T-helper 2 cell treated with Interferon-gamma antibody and Interleukin-4, amounts not matched to agents 5 μg/mL and 100 μg/mL, for 36 hours (primary cell): Measurements from ENCODE around the gene RPIA.
A peak's percentile ranks its signal among the peaks of the same experiment; 100 is the strongest.
"Not testable (repeated sequence)": the region's sequence is repeated elsewhere in the genome, so short reads cannot be mapped to it uniquely, and the experiment has no call there.

ENCODE experiments used
- DNase-seq: peaks from one replicate; pipeline ENCODE4 v3.0.0; 2021; ENCODE audit warnings: low spot score
- H3K27ac Mint-ChIP-seq: one replicate; pipeline ENCODE4 v1.8.0; 2021; ENCODE audit warnings: mild to moderate bottlenecking, mixed read lengths
- H3K27me3 Mint-ChIP-seq: one replicate; pipeline ENCODE4 v1.8.0; 2021; ENCODE audit warnings: low read depth, mixed read lengths
- H3K36me3 Mint-ChIP-seq: one replicate; pipeline ENCODE4 v1.8.0; 2021; ENCODE audit warnings: low read depth, mixed read lengths
- H3K4me1 Mint-ChIP-seq: one replicate; pipeline ENCODE4 v1.8.0; 2021; ENCODE audit warnings: low read depth, mixed read lengths
- H3K4me3 Mint-ChIP-seq: one replicate; pipeline ENCODE4 v1.8.0; 2022; ENCODE audit warnings: mild to moderate bottlenecking, moderate library complexity, mixed read lengths
- H3K9me3 Mint-ChIP-seq: one replicate; pipeline ENCODE4 v1.8.0; 2021; ENCODE audit warnings: mixed read lengths

Gene RPIA

DNA sequence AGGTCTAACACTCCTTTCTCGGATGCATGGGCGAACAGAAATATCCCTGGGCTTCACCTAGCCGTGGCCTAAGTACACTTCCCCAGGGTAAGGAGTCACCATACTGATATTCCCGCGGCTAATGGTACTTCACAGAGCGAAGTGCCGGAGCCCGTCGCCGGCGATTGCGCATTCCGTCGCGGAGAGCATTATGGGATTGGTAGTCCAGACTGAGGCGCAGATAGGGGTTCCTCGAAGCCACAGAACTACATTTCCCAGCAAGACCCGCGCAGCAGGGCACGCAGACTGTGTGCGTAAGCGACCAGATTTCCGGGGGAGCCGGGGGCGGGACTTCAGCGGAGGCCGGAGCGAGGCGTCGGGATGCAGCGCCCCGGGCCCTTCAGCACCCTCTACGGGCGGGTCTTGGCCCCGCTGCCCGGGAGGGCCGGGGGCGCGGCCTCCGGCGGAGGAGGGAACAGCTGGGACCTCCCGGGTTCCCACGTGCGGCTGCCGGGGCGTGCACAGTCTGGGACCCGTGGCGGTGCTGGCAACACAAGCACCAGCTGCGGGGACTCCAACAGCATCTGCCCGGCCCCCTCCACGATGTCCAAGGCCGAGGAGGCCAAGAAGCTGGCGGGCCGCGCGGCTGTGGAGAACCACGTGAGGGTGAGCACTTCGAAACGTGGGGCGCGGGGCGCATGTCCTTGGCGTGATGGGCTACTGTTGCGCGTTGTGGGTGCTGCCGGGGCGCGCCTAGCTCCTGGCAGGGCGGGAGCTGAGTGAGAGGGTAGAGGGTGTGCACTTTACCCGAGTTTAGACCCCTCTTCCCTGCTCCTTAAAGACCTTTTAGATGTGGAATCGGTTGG, at the start of gene RPIA:
Gene RPIA, plus strand, starts transcription at position 335 of the 845 bp plus-strand sequence. Its CDS starts 26 bp downstream, at position 361.
- no peaks in the 10 kb centered on the region for H3K27me3 Mint-ChIP-seq
- H3K4me1 Mint-ChIP-seq, result peaks cover 31% of the 10 kb centered on the region
- H3K9me3 Mint-ChIP-seq, result no peaks in the 10 kb centered on the region
- H3K4me3 Mint-ChIP-seq, result peak within 1 kb of the TSS; percentile 95
- peaks cover 3% of the 10 kb centered on the region for H3K36me3 Mint-ChIP-seq
- peak; percentile 99 for DNase-seq
- peak within 1 kb of the TSS; percentile 91 for H3K27ac Mint-ChIP-seq

DNA sequence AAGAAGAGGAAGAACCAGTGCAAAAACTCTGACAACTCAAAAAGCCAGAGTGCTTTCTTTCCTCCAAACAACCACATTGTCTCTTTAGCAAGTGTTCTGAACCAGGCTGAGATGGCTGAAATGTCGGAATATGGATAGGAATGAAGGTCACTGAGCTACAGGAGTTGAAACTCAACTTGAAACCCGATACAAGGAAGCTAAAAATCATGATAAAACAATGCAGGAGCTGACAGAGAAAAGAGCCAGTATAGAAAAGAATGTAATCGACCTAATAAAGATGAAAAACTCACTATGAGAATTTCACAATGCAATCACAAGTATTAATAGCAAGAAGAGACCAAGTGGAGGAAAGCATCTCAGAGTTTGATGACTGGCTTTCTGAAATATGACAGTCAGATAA, 49.2 kb upstream of the RPIA start:
- Mint-ChIP-seq H3K27ac (no peak overlapping the region), H3K4me1 (peaks cover 50% of the 10 kb centered on the region), H3K36me3 (peaks cover 9% of the 10 kb centered on the region), H3K9me3 (peaks cover 23% of the 10 kb centered on the region), H3K4me3 (no peak overlapping the region), H3K27me3 (peaks cover 14% of the 10 kb centered on the region)
- DNase-seq, result no peak

DNA sequence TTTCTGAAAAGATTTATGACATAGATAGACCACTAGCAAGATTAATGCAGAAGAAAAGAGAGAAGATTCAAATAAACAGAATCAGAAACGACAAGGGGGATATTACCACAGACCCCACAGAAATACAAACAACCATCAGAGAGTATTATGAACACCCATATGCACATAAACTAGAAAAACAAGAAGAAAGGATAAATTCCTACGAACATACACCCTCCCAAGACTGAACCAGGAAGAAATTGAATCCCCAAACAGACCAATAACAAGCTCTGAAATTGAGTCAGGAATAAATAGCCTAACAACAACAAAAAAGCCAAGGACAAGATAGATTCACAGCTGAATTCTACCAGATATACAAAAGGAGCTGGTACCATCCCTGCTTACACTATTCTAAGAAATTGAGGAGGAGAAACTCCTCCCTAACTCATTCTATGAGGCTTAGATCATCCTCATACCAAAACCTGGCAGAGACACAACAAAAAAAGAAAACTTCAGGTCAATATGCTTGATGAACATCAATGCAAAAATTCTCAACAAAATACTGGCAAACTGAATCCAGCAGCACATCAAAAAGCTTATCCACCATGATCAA, 46.1 kb upstream of the RPIA start:
- peaks cover 14% of the 10 kb centered on the region for H3K27me3 Mint-ChIP-seq
- H3K4me3 Mint-ChIP-seq, DNase-seq, H3K36me3 Mint-ChIP-seq, H3K9me3 Mint-ChIP-seq, H3K27ac Mint-ChIP-seq: not testable (repeated sequence)
- peaks cover 25% of the 10 kb centered on the region for H3K4me1 Mint-ChIP-seq

DNA sequence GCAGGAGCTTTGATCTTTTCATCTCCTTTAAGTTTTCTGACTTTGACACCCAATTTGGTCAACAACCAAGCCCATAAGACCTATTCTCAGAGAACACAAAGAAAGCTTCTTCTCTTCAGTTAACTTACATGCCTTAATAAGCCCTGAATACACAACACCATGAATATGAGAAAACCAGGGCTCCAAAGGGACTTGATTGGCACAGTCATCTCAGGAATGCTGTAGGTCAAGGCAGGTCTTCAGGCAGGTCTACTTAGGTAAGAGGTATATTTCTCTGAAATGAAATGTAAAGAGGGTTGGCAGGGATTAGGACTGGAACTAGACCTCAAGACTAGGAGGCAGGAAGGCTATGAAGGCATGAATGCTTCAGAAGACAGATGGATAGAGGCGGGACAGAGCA, 39.8 kb upstream of the RPIA start:
- no peak overlapping the region for H3K27ac Mint-ChIP-seq

DNA sequence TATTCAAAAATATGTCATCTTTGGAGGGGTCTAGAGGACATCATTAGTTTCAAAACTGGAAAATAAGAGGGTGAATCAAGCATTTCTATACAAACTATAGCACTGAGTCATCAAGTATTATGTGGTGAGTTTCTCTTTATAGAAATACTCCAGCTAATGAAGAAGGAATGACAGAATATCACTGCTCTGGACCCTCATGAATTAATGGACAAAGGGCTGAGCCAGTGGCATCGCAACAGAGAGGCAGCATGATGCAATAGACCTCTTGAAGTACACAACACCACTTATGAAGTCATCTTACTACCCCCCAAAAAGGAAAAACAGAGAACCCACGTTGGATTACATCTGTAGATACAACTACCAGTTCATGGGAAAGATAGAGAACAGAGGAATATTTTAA, 36.8 kb upstream of the RPIA start:
- Mint-ChIP-seq H3K4me3 (no peak overlapping the region), H3K27ac (no peak overlapping the region), H3K36me3 (no peaks in the 10 kb centered on the region), H3K27me3 (no peaks in the 10 kb centered on the region), H3K9me3 (no peaks in the 10 kb centered on the region), H3K4me1 (peaks cover 3% of the 10 kb centered on the region)
- no peak for DNase-seq

More for the DNA sequence above, 39.8 kb upstream of the RPIA start:
- Mint-ChIP-seq H3K36me3 (no peaks in the 10 kb centered on the region), H3K9me3 (no peaks in the 10 kb centered on the region), H3K4me1 (peaks cover 4% of the 10 kb centered on the region), H3K4me3 (no peak overlapping the region), H3K27me3 (no peaks in the 10 kb centered on the region)
- DNase-seq, result no peak

DNA sequence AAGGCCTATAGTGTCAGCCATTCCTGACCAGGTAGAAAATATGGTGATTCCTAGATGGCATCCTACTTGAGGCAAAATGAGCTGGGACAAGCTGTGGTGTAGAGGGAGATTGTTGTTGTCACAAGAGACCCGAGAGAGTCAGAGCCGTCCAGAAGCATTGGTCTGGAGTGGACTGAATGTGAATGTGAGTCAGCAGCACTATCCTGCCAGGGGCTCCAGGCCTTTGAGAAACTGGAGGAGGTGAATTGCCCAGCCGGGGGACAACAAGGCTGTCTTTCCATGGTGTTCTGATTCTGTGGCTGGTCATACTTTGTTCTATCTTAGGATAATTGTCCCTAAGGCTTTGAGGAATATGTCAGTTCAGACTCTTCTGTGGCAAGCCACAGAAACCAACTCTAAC, 34.8 kb upstream of the RPIA start:
- Mint-ChIP-seq H3K4me3 (no peak overlapping the region), H3K9me3 (no peaks in the 10 kb centered on the region), H3K27ac (no peak overlapping the region), H3K4me1 (peaks cover 2% of the 10 kb centered on the region), H3K27me3 (no peaks in the 10 kb centered on the region), H3K36me3 (no peaks in the 10 kb centered on the region)
- DNase-seq, result no peak

DNA sequence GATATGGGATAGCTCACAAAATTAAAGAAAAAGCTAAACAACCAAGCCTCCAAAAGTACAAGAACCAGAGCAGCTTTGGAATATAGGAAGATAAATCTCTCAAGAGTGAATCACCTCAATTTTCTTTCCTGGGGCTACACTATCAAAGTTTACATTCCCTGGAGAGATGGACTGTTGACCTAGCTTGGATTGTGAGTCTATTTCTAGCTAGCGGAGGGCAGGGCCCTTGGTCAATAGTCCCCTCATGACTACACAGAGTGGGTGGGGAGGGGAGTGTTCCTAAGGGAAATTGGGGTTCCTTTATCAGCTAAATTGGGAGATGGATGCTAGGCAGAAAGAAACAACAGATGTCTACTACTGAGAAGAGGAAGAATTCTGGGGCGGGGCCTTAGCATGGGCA, 34.3 kb upstream of the RPIA start:
- Mint-ChIP-seq H3K36me3 (no peaks in the 10 kb centered on the region), H3K27me3 (no peaks in the 10 kb centered on the region), H3K27ac (no peak overlapping the region), H3K9me3 (no peaks in the 10 kb centered on the region), H3K4me3 (no peak overlapping the region), H3K4me1 (no peaks in the 10 kb centered on the region)
- DNase-seq, result no peak

DNA sequence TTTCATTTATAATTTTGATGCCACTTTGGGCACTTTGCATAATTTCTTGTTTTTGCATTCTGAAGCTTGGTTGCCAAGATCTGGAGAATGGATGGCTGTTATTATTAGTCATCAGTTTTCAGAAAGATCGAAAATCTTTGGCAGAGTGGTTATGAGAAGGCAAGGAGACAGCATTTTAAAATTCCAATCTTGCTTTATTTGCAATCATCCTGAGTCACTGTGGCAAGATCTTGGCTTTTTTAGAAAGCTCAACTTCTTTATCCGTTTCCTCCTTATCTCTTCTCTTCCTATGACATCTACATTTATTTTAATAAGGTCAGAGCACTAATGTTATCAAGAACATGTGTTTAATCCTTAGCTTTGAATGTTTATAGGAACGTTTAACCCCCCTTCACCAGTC, 33.1 kb upstream of the RPIA start:
- no peaks in the 10 kb centered on the region for H3K27me3 Mint-ChIP-seq
- H3K9me3 Mint-ChIP-seq, result no peaks in the 10 kb centered on the region
- no peak overlapping the region for H3K27ac Mint-ChIP-seq
- H3K36me3 Mint-ChIP-seq, result no peaks in the 10 kb centered on the region
- no peaks in the 10 kb centered on the region for H3K4me1 Mint-ChIP-seq
- no peak overlapping the region for H3K4me3 Mint-ChIP-seq
- DNase-seq, result no peak

DNA sequence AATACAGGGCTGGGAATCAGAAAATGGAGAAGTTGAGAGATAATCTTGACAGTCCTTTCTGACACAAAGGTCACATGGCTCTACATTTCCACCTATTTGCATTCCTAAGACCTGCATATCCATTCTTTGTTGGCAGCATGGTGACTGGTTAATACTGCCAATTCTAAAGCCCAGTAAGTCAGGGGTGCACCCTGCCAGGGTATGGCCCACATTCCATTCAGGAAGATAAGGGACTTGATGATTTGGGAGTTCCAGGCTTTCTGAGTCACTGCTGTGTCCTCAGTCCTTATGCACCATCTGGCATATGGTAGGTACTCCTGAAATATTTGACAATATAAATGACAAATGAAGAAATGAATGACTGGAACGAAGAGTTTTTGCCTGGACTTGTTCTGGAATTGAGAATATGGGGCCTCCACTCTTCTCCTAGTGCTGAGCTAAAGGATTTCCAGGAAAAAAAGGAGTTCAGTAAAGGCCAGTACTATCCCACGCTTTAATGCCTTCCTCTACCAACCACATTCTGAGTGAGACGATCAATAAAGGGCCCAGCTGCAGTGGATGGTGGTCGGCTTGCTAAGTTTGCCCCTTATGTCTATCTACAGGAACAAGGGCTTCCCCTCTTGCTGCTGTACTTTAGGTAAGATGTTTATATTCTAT, 32.5 kb upstream of the RPIA start:
- H3K27ac Mint-ChIP-seq, result no peak overlapping the region
- no peaks in the 10 kb centered on the region for H3K9me3 Mint-ChIP-seq
- no peaks in the 10 kb centered on the region for H3K4me1 Mint-ChIP-seq
- no peak overlapping the region for H3K4me3 Mint-ChIP-seq
- no peaks in the 10 kb centered on the region for H3K36me3 Mint-ChIP-seq
- no peak for DNase-seq
- no peaks in the 10 kb centered on the region for H3K27me3 Mint-ChIP-seq

DNA sequence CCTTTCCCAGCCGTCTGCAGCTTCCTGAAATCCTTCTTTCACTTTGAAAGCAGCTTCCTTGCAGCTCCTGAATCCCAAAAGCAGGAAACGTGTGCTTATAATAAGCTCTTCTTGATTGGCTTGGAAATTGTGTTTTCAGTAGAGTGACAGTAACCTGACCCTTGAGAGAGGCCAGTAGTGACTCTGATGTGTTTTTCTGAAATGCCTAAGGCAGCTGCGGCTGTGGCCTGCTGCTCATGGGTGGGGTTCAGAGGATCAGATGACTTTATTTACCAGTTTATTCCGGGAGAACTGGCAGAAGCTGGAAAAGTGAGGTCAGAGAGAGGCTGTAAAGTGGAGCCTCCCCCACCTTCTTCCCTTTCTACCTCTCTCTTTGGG, 31.9 kb upstream of the RPIA start:
- Mint-ChIP-seq H3K27ac (no peak overlapping the region), H3K4me1 (no peaks in the 10 kb centered on the region)

DNA sequence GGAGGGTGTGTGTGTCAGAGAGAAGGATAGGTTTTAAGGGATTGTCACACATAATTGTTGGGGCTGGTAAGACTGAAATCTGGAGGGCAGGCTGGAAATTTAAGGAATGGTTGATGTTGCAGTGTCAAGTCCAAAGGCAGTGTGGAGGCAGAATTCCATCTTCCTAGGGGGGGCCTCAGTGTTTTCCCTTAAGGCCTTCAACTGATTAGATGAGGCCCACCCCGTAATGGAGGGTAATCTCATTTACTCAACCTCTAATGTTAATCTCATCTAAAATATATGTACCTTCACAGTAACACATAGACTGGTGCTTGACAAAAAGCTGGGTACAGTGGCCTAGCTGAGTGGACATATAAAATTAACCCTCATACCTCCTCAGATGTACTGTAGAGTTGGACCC, 30.9 kb upstream of the RPIA start:
- no peaks in the 10 kb centered on the region for H3K27me3 Mint-ChIP-seq
- H3K36me3 Mint-ChIP-seq, result no peaks in the 10 kb centered on the region
- no peaks in the 10 kb centered on the region for H3K9me3 Mint-ChIP-seq
- H3K4me1 Mint-ChIP-seq, result no peaks in the 10 kb centered on the region
- DNase-seq, result no peak
- H3K27ac Mint-ChIP-seq, result no peak overlapping the region
- H3K4me3 Mint-ChIP-seq, result no peak overlapping the region

More for the DNA sequence above, 31.9 kb upstream of the RPIA start:
- H3K4me3 Mint-ChIP-seq, result no peak overlapping the region
- H3K27me3 Mint-ChIP-seq, result no peaks in the 10 kb centered on the region
- no peaks in the 10 kb centered on the region for H3K36me3 Mint-ChIP-seq
- H3K9me3 Mint-ChIP-seq, result no peaks in the 10 kb centered on the region
- DNase-seq, result no peak

DNA sequence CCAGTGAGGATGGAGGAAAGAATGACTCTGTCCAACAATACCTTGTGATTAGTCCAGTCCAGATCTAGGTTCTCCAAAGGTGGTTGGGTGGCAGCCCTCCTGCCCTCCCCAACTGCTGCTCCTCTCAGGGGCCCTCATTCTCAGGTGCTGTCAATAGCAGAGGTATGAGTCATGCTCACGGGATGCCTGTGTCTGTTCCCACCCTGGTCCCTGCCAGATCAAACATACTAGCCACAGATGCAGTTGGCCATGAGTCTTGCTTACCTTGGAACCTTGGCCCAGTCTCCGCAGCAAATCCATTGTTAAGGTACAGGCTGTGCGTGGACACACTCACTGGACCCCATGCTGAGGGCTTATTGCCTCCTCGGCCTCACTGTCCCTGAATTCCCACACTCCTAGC, 24.9 kb upstream of the RPIA start:
- Mint-ChIP-seq H3K27ac (no peak overlapping the region), H3K9me3 (no peaks in the 10 kb centered on the region), H3K4me3 (no peak overlapping the region), H3K36me3 (no peaks in the 10 kb centered on the region), H3K4me1 (peaks cover 3% of the 10 kb centered on the region), H3K27me3 (no peaks in the 10 kb centered on the region)
- DNase-seq, result no peak

DNA sequence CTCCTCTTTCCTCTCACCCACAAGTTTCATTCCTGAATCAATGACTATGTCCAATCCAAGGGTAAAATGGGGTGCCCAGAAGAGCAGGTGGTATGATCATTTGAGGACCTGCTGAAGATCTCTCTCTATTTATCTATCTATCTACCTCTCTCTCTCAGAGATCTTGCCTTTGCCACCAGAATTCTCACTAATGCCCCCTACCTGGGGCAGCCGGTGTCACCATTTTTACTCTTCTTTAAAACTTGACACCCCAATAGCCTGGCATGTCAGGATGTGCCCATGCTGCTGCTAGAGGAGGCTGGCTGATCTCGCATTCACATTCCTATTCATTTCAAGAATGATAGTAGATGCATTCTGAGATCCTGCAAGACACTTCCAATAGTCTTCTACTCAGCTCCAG, 24.3 kb upstream of the RPIA start:
- no peaks in the 10 kb centered on the region for H3K9me3 Mint-ChIP-seq
- no peak overlapping the region for H3K27ac Mint-ChIP-seq
- no peak for DNase-seq
- no peaks in the 10 kb centered on the region for H3K27me3 Mint-ChIP-seq
- no peaks in the 10 kb centered on the region for H3K36me3 Mint-ChIP-seq
- peaks cover 3% of the 10 kb centered on the region for H3K4me1 Mint-ChIP-seq
- no peak overlapping the region for H3K4me3 Mint-ChIP-seq

DNA sequence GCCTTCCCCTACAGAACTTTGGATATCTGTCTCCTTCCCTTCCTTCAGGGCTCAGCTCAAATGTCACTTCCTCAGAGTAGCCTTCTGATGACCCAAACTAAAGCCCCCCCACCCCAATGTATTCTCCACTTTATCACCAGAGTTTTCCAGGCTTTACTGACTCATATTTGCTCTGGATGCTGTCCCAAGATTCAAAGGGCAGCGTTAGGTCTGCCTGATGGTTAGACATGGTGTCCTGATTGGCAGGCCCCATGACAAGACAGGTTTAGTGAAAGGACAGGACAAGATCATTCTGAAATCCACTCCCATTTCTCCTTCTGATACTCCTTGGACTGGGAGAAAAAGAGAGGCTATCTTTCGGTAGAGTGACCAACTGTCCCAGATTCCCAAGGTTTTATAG, 22.6 kb upstream of the RPIA start:
- H3K4me1 Mint-ChIP-seq, result peaks cover 3% of the 10 kb centered on the region
- no peak overlapping the region for H3K27ac Mint-ChIP-seq
- DNase-seq, result no peak
- H3K36me3 Mint-ChIP-seq, result no peaks in the 10 kb centered on the region
- H3K4me3 Mint-ChIP-seq, result no peak overlapping the region
- H3K27me3 Mint-ChIP-seq, result no peaks in the 10 kb centered on the region
- H3K9me3 Mint-ChIP-seq, result no peaks in the 10 kb centered on the region
